Fibroblast of villous mesenchyme (primary cell): ENCODE data around the gene IL17REL. TPM values are rescaled to one million over a fixed set of nuclear protein-coding genes. Genes with fewer than 3 reads are reported as not detected.

Experiments
- DNase-seq: peaks from one replicate; pipeline ENCODE4 v3.0.0-alpha.2; 2010; ENCODE audit warnings: low read depth
- H3K4me3 ChIP-seq: 2 replicates; pipeline ENCODE4 v1.5.1; 2011; ENCODE audit warnings: low read depth, mild to moderate bottlenecking, low read length
- CTCF ChIP-seq: IDR thresholded peaks from 2 replicates; pipeline ENCODE4 v1.5.1; 2012; ENCODE audit warnings: low read depth, mild to moderate bottlenecking, low read length; ENCODE audit not compliant: insufficient read depth
- total RNA-seq: library from RNA; depleted of rRNA; stranded (reverse); fragments of >200 nt; gene quantifications from 2 replicates; pipeline ENCODE4 v1.2.3, GENCODE V29; 2012

Gene IL17REL
- total RNA-seq, 1 donor: not detected

DNA sequence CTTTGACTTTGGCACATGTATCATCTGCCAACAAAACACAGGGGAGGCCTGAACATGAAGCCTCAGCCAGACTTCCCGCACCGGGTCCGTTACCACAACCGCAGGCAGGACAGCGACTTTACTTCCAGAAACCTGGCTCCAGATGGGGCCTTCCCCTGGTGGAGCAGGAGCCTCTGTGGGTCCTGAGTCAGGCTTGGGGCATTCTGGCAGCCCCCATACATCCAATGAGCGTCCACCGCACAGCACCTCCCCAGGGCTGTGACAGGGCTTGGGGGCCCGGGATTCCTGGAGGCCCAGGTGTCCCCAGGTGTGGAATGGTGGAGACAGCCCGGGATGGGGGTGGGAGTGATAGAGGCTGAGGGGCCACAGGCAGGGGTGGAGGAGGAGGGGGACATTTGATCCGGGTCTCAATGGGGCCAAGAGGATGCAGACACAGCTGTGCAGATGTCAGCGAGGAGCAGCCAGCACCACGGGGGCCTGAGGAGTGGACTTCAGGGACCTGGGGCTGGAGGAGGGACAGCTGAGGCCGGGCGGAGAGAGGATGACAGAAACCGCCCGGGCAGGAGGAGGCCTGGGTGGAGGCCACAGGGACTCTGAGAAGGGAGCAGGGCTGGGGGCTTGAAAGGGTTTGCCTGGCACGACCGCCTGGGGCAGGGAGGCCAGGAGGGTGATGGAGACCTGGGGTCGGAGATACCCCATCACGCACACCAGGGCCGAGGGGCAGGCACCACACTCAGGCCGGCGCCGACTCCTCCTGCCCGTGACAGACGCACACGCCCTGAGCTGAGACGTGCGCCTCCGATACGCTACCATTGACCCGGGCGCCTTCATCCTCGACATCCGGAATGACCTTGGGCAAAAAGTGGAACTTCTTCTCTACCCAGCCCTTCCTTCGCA is 37.0 kb upstream of the IL17REL start:
- DNase-seq: no peak
- H3K4me3 ChIP-seq: no peak overlapping the region
- no peak for TF ChIP-seq CTCF

DNA sequence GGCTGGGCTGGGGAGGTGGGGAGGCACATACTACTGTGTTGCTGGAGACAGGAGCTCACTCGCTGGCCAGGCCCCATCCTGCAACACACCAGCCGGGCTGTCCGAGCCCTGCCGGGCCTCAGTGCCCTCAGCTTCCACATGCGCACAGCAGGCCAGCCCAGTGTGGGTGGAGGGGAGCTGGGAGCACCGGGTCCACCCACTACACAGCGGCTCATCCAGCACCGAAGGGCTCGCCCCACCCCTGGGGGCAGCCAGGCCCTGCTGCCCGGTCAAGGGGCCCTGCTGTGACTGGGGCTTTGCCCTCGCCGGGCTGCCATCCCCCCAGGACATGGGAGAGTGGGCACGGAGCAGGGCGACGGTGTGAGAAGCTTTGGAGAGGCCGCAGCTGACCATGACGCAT is 36.3 kb upstream of the IL17REL start:
- TF ChIP-seq CTCF: no peak
- H3K4me3 ChIP-seq: no peak overlapping the region
- DNase-seq: no peak

DNA sequence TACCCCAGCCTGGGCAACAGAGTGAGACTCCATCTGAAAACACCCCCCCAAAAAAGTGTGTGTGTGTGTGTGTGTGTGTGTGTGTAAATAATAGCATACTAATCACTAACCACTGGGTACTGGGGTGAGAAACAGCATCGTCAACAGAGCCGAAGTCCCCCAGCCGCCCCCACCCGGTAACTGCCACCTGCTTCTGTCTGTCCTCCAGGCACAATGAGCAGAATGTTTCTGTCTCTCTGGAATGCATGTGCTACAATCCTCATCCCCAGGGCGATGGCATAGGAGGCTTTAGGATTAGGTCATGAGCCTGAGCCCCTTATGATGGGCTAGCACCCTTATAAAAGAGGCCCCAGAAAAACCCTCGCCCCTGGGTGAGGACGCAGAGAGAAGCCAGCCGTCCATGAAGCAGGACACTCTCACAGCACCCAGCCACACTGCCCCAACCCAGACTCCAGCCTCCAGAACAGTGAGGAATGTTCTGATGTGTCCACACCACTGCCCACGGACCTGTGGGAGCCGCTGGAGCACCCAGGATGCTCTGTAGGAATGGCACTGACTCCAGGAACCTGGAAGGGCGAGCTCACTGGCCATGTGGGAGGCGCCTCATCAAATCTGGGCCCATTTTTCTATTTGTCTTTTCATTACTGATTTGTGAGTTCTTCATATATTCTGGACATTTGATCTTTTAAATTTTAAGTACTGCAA is 35.6 kb upstream of the IL17REL start:
- TF ChIP-seq CTCF: no peak
- DNase-seq: no peak
- no peak overlapping the region for H3K4me3 ChIP-seq

DNA sequence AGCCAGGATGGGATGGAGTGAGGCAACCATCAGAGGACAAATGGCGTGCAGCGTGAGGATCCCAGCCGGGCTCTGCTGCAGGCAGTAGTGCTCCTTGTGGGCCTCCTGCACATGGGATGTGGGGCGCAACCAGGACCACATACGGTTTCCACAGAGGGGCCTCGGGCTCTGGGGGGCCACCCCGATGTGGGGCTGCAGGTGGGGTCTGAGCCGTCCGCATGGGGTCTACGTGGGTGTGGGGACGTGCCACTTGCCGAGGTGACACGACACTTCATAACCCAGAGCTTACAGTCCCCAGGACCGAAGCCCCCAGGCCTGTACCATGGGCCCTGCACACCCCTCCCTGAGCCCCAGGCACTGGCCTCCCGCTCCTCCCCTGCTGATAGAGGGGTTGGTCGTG is 34.8 kb upstream of the IL17REL start:
- no peak for TF ChIP-seq CTCF
- no peak for DNase-seq
- no peak overlapping the region for H3K4me3 ChIP-seq

DNA sequence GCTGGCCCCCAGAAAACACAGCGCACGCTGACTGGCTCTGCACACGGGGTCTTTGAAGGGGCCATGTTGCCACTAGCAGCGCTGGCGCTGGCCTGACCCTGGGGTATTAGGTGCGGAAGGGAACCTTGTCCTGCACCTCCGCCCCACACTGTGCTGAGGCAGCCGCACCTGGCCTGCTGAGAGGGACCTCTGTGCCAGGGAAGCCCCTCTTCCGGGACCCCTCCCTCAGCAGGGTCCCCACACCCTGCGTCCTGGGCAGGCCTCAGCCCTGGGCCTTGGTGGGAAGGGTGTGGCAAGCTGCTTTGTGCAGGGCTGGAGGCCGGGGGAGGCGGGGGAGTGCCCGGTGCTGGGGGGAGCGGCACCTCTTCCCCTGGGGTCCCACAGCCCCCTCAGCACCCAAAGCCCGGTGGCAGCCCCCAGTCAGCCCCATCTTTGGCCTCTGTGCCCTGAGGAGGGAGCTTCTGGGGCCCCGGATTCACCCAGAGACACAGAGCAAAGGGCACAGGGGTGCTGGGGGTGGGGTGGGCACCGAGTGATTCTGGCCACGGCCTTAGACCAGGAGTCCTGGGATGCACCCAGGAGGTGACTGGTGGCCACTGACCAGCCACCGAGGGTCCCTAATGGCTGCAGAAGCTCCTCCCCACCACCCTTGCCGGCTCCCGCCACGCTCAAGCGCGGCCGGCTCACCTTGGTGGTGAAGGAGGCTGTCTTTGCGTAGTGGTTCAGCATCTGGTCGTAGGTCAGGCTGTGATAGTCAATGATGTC is 34.1 kb upstream of the IL17REL start:
- TF ChIP-seq CTCF: no peak
- H3K4me3 ChIP-seq: no peak overlapping the region
- DNase-seq: no peak

DNA sequence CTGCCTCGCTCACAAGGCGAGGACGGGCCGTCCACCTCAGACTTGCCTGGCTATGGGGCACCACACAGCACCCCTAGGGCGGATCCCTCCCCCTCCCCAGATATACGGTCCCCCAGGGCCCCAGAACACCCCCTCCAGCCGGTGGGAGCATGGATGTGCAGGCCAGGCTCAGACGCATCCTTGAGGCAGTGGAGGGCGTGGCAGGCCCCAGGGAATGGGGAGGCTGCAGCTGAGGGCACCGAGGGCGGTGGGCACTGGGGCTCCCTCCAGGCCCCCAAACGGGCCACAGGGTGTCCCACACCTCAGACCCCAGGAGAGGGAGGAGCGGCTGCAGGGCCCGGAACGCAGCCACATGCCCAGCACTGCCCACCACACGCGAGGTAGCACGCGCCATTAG is 33.5 kb upstream of the IL17REL start:
- DNase-seq: no peak
- no peak overlapping the region for H3K4me3 ChIP-seq
- TF ChIP-seq CTCF: no peak
